H1 (cell line): ENCODE measurements around the gene NBPF3. TPM values are rescaled to one million over a fixed set of nuclear protein-coding genes. Genes with fewer than 3 reads are reported as not detected.

Experiments
- BRCA1 ChIP-seq: IDR thresholded peaks from 2 replicates; pipeline ENCODE4 v1.6.1; 2012; ENCODE audit warnings: low read depth, low read length, improper control_type of control experiment
- GTF2F1 ChIP-seq: IDR thresholded peaks from 2 replicates; pipeline ENCODE4 v1.6.1; 2012; ENCODE audit warnings: low read depth, low read length, improper control_type of control experiment, borderline replicate concordance
- RAD21 ChIP-seq, 2 experiments: IDR thresholded peaks in 1 of 2; conservative IDR thresholded peaks in 1 of 2; 2 replicates each; pipeline ENCODE4 v1.6.1; 2011; ENCODE audit warnings: low read depth in 2 of 2, low read length in 2 of 2, improper control_type of control experiment in 1 of 2, inconsistent platforms in 1 of 2, mild to moderate bottlenecking in 1 of 2, moderate library complexity in 1 of 2
- TAF1 ChIP-seq: IDR thresholded peaks from 2 replicates; pipeline ENCODE4 v1.6.1; 2011; ENCODE audit warnings: mild to moderate bottlenecking, low read depth, low read length
- polyA plus RNA-seq, 7 experiments: library from polyadenylated mRNA; depleted of rRNA in 3 of 7; stranded (reverse) in 5 of 7; unstranded in 2 of 7; fragments of >200 nt in 5 of 7; fragments of 200-250 nt in 2 of 7; gene quantifications; 1 replicate in 5 of 7; 2 replicates in 1 of 7; 4 replicates in 1 of 7; pipeline versions ENCODE4 v1.2.1 to v1.2.3, GENCODE V29; 2011 to 2013; ENCODE audit warnings: missing spikeins in 2 of 7, mixed read lengths in 2 of 7
- total RNA-seq: library from RNA; stranded (reverse); fragmentation: NEBNext Ultra II Directional; extraction: Animal tissue kit (Norgen Biotek cat#: 25700); gene quantifications from 2 replicates; pipeline ENCODE4 v1.2.1, GENCODE V29; 2021
- TF ChIP-seq, protein P1 (sequence below): IDR thresholded peaks from 2 replicates; pipeline ENCODE4 v1.6.1; 2012; ENCODE audit warnings: inconsistent platforms

The NBPF3 gene
- total and polyA plus RNA-seq, 2 of the 8 experiments (the other 6 are each of a cell fraction or from before 2014, with no cell fraction given), result 3.8 to 4.3 TPM

DNA sequence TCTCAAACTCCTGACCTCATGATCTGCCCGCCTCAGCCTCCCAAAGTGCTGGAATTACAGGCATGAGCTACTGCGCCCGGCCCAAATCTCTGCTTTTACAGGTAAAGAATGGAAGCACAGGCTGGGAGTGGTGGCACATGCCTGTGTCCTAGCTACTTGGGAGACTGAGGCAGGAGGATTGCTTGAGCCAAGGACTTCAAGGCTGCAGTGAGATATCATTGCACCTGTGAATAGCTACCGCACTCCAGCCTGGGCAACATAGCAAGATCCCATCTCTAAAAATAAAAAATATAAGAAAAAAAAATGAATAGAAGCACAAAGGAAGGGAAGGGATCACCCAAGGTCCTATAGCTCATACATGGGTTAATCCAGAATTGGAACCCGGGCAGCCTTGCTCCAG, 84.3 kb downstream of the NBPF3 start (continued):
- TF ChIP-seq, protein P1, sequence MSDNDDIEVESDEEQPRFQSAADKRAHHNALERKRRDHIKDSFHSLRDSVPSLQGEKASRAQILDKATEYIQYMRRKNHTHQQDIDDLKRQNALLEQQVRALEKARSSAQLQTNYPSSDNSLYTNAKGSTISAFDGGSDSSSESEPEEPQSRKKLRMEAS, result no peak
- TF ChIP-seq RAD21 (IDR thresholded peaks at IDR 0.05 in 1 of 2, conservative IDR thresholded peaks at IDR 0.05 in 1 of 2; ENCODE audit: low read depth in 2 of 2, low read length in 2 of 2), result no peak
- no peak for TF ChIP-seq BRCA1
- no peak for TF ChIP-seq GTF2F1
- no peak for TF ChIP-seq TAF1
- TF ChIP-seq, all 59 proteins: peak for 0
